ENCODE data around the gene UCK2. TPM values are rescaled to one million over a fixed set of nuclear protein-coding genes. Genes with fewer than 3 reads are reported as not detected.

Gene UCK2
- polyA plus RNA-seq, 2 of the 4 experiments (the other 2 are of a cell fraction): 72.4 to 98.9 TPM

DNA sequence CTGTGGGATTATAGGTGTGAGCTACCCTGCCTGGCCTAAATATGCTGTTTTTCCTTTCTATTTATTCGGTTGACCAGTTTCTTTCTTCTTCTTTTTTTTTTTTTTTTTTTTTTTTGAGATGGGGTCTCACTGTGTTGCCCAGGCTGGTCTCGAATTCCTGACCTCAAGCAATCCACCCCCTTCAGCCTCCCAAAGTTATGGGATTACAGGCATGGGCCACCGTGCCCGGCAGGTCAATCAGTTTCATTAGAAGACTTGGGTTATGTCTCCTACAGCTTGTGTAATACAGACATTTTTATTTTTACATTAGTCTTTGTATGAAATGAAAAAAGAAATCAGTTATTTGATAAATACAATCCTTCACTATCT, 61.1 kb downstream of the UCK2 start:
- 91% methylated on average over 4 of the region's 4 CpGs for WGBS (ENCODE audit: missing lambda C conversion rate)
- no peak overlapping the region for H3K4me3 ChIP-seq
- TF ChIP-seq BHLHE40 (IDR thresholded peaks at IDR 0.05; ENCODE audit: low read depth, low read length) (no peak), CEBPB (IDR thresholded peaks at IDR 0.05) (no peak), HOXB13 (CRISPR knock-in tag; IDR thresholded peaks at IDR 0.05; ENCODE audit: low read depth) (no peak), POLR2AphosphoS2 (conservative IDR thresholded peaks at IDR 0.05; ENCODE audit: low read length) (no peak), KDM5A (IDR thresholded peaks at IDR 0.05) (no peak), CBX8 (IDR thresholded peaks at IDR 0.05) (no peak), GATA3 (IDR thresholded peaks at IDR 0.05; ENCODE audit: borderline replicate concordance) (no peak)
- TF ChIP-seq, protein P1, sequence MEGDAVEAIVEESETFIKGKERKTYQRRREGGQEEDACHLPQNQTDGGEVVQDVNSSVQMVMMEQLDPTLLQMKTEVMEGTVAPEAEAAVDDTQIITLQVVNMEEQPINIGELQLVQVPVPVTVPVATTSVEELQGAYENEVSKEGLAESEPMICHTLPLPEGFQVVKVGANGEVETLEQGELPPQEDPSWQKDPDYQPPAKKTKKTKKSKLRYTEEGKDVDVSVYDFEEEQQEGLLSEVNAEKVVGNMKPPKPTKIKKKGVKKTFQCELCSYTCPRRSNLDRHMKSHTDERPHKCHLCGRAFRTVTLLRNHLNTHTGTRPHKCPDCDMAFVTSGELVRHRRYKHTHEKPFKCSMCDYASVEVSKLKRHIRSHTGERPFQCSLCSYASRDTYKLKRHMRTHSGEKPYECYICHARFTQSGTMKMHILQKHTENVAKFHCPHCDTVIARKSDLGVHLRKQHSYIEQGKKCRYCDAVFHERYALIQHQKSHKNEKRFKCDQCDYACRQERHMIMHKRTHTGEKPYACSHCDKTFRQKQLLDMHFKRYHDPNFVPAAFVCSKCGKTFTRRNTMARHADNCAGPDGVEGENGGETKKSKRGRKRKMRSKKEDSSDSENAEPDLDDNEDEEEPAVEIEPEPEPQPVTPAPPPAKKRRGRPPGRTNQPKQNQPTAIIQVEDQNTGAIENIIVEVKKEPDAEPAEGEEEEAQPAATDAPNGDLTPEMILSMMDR (IDR thresholded peaks at IDR 0.05): no peak
- DNase-seq (ENCODE audit: low read depth in 1 of 2, low spot score in 1 of 2) (no peak), FAIRE-seq (no peak), ATAC-seq (no peak)
- no peak overlapping the region for H3K27ac ChIP-seq
- POLR2A ChIA-PET: no interaction called here
- H3K9me3 ChIP-seq: no peaks in the 10 kb centered on the region
- CTCF ChIA-PET: interaction anchor here (0.7 to 1.3 kb wide), 2 partner anchors 25 to 296 kb away, joined by 3 read pairs; no protein-coding TSS in a partner anchor
- H3K4me2 ChIP-seq: no peak overlapping the region
- H3K4me1 ChIP-seq: peaks cover 15% of the 10 kb centered on the region

DNA sequence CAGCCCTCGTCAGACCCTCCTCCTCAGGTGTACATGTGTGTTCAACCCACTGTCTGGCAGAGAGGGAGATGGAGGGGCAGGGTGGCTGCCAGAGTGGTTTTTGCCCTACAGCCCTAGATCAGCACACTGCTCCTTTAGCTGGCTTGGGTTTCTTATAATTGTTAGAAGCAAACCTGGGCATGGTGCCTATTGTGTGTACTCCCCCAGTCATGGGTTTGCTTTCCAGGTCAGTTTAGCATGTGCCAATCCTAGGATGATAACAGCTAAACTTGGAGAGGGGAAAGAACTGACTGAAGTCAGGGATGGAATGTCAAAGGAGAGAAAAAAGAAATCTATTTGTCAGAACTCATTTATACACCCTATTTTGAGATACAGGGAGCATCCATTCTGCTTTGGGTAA, 63.3 kb downstream of the UCK2 start:
- ATAC-seq (no peak), DNase-seq (ENCODE audit: low read depth in 1 of 2, low spot score in 1 of 2) (no peak), FAIRE-seq (no peak)
- Histone ChIP-seq H3K4me2 (no peak overlapping the region), H3K27ac (no peak overlapping the region), H3K4me3 (no peak overlapping the region), H3K9me3 (no peaks in the 10 kb centered on the region), H3K4me1 (peaks cover 9% of the 10 kb centered on the region)
- CTCF ChIA-PET: interaction anchor here (1.3 to 1.4 kb wide), 2 partner anchors 9 to 16 kb away, joined by 3 read pairs; no protein-coding TSS in a partner anchor
- TF ChIP-seq FOSL2 (IDR thresholded peaks at IDR 0.05): no peak
- TF ChIP-seq FOSL2 (CRISPR knock-in tag; IDR thresholded peaks at IDR 0.05): no peak
- TF ChIP-seq POLR2A (IDR thresholded peaks at IDR 0.05; ENCODE audit: low read length): no peak
- TF ChIP-seq ESRRA (IDR thresholded peaks at IDR 0.05; ENCODE audit: borderline replicate concordance, low read length): no peak
- no peak for TF ChIP-seq EHF (CRISPR knock-in tag; IDR thresholded peaks at IDR 0.05)
- TF ChIP-seq CHD4 (IDR thresholded peaks at IDR 0.05; ENCODE audit: borderline replicate concordance): no peak
- TF ChIP-seq RNF2 (IDR thresholded peaks at IDR 0.05; ENCODE audit: borderline replicate concordance, low read depth): no peak
- TF ChIP-seq MAZ (IDR thresholded peaks at IDR 0.05; ENCODE audit: borderline replicate concordance, low read depth, low read length): no peak
- no peak for TF ChIP-seq BHLHE40 (IDR thresholded peaks at IDR 0.05; ENCODE audit: low read depth, low read length)
- TF ChIP-seq MYC (IDR thresholded peaks at IDR 0.05; ENCODE audit: borderline replicate concordance, low read length): no peak
- no peak for TF ChIP-seq EP300 (IDR thresholded peaks at IDR 0.05)
- no peak for TF ChIP-seq TFCP2L1 (CRISPR knock-in tag; IDR thresholded peaks at IDR 0.05)
- no peak for TF ChIP-seq RFX5 (IDR thresholded peaks at IDR 0.05)
- no peak for TF ChIP-seq CBX8 (IDR thresholded peaks at IDR 0.05)
- TF ChIP-seq, protein P2, sequence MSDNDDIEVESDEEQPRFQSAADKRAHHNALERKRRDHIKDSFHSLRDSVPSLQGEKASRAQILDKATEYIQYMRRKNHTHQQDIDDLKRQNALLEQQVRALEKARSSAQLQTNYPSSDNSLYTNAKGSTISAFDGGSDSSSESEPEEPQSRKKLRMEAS (IDR thresholded peaks at IDR 0.05): no peak
- TF ChIP-seq ZC3H11A (IDR thresholded peaks at IDR 0.05): no peak
- TF ChIP-seq, protein P3, sequence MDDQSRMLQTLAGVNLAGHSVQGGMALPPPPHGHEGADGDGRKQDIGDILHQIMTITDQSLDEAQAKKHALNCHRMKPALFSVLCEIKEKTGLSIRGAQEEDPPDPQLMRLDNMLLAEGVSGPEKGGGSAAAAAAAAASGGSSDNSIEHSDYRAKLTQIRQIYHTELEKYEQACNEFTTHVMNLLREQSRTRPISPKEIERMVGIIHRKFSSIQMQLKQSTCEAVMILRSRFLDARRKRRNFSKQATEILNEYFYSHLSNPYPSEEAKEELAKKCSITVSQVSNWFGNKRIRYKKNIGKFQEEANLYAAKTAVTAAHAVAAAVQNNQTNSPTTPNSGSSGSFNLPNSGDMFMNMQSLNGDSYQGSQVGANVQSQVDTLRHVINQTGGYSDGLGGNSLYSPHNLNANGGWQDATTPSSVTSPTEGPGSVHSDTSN (IDR thresholded peaks at IDR 0.05): no peak
- TF ChIP-seq JUN (IDR thresholded peaks at IDR 0.05): no peak
- POLR2A ChIA-PET: no interaction called here
- 67% methylated on average over 1 of the region's 1 CpG for WGBS (ENCODE audit: missing lambda C conversion rate)

Measured in A549 (cell line).